ENCODE data around the gene CA7.

DNA sequence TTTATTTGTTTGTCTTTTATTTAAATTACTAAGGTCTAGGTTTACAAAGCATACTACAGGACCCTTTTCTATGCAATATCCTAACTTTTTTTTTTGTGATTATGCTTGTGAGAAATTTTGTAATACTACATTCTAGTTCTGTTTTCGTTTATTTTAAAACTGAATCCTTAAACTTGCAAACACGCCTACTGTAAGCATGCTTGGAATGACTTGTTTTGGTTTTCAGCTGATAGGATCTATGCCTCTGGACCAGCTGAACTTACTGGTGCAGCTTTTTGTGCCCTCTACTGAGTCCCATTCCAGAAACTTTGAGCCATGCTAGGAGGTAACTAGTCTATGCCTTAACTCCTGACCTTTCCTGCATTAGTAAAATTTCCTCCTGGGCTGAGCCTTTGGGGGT lies 42.1 kb downstream of the CA7 start:
- TF ChIP-seq, protein P1, sequence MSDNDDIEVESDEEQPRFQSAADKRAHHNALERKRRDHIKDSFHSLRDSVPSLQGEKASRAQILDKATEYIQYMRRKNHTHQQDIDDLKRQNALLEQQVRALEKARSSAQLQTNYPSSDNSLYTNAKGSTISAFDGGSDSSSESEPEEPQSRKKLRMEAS (IDR thresholded peaks at IDR 0.05; ENCODE audit: insufficient read depth, insufficient read length), result no peak
- no peak for TF ChIP-seq GATA2 (IDR thresholded peaks at IDR 0.05; ENCODE audit: insufficient read depth, insufficient read length, low read depth, low read length)
